Measurements from ENCODE around the gene ZNF112.

GRCh38 chr19:44306283-44306682 is 50.2 kb downstream of the ZNF112 start:
- TF ChIP-seq CTCF (IDR thresholded peaks at IDR 0.05): no peak
- TF ChIP-seq POLR2A (IDR thresholded peaks at IDR 0.05): no peak

Measured in right lobe of liver (tissue), 4 donors.